NCI-H2171 (cell line): ENCODE data around the gene MRPL48.
"Not testable (repeated sequence)": the region's sequence is repeated elsewhere in the genome, so short reads cannot be mapped to it uniquely, and the experiment has no call there.

Source experiments
- DNase-seq: peaks from one replicate; lab custom pipeline; 2025; lab: John Stamatoyannopoulos, UW

The MRPL48 gene

DNA sequence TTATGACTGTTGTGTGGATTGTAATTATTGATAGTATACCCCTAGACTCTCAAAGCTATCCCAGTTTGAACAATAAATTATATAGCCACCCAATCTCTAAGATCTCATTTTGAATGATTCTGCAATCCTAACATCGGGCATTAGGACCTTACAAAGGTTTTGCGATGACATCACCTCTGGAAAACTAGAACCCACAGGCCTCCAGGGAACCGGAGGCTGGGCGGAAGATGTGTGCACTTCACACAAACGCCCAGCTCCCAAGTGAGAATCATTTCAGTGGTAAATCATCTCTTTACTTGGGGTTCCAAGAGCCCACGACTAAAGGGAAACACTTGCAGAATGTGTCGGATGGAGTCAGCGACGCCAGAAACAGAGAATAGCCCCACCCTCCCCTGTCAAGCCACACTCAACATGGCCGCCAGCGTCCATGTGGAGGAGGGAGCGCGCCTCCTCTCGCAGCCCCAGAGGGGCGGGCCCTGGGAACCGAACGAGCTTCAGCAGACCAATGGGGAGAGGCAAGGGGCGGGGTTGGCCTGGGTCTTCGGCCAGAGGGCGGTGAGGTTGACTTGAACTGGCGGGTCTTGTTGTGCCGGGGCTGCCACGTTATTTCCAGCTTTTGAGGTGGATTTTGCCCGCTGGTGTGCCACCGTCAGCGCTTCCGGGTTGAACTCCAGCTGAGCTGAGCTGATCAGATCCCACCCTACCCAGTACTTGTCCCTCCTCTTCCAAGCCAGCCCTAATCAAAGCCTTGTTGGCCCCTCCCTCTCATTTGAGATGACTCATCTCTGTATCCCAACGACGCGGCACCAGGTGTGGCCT lies 8.4 kb upstream of the MRPL48 start:
- DNase-seq, result peak; percentile 100

DNA sequence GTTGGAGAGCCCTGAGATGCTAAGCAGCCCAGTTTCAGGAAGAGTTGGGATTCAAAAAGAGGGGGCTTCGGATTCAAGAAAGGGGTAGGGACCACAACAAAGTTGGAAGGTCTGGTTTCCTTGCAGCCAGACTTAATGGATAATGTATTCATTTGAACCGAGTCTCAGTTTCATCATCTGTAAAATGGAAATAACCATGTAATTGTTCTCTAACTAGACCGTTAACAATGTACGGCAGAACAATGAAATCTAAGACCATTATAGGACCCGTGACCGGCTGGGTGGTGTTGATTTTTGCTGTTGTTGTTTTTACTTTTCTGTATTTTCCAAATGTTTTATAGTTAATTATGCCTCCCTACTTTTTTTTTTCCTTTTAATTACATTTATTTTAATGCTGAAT lies 6.4 kb upstream of the MRPL48 start:
- no peak for DNase-seq

DNA sequence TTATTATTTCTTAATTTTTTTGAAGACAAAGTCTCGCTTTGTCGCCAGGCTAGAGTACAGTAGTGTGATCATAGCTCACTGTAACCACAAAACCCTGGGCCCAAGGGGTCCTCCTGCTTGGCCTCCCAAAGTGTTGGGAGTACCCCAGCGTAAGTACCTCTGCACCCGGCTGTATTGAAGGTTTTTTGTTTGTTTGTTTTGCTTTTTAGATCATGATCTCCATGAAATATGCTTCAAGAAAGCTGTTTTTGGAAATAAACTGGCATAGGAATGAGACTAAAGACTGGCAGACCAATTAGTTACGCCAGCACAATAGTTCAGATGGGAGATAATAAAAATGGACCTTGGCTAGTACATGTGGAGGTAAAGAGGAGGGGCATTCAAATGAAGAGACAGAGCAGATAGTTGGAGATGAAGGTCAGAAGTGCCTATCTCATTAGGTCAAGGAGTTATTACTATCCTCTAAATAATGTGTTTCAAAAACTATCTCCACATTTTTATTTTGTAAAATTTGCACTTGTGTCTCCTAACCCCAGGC lies 4.1 kb upstream of the MRPL48 start:
- no peak for DNase-seq

DNA sequence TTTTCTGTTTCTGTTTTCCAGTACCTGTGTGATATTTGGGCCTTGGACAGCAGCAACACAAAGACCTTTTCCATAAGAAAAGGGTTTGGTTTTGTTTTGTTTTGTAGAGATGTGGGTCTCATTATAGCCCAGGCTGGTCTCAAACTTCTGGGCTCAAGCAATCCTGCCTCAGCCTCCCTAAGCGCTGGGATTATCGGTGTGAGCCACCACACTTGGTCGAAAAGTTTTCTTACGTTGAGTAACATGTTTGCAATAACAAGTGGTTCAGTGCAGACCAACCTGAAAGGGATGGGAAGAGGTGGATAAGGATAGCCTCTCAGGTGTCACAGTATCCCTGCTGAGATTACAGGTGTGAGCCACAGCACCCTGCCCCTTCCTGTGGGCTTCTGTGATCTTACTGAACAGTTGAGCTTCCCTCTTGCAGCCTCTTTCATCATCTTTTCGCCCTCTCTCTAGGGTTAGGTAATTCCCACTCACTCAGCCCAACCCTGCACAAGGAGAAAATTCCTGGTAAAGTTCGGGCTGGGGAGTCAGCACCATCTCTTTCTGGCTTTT lies 3.5 kb upstream of the MRPL48 start:
- DNase-seq, result no peak

DNA sequence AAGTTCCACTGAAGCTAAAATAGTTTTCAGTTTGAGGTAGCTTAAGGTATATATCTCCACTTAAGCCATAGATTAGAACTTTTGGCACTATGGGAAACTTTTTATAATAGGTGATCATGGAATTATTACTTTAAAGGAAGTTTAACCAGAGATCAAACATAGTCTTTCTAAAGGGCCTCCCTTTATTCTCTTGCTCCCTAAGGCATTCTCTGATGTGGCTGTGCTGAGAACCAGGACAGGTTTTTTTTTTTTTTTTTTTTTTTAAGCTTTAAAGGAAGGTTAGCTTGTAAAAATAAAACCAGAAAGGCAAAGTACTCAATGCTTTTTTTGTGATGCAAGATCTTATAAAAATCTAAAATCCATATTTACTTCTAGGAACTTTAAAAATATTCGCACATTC lies 2.9 kb upstream of the MRPL48 start:
- no peak for DNase-seq

DNA sequence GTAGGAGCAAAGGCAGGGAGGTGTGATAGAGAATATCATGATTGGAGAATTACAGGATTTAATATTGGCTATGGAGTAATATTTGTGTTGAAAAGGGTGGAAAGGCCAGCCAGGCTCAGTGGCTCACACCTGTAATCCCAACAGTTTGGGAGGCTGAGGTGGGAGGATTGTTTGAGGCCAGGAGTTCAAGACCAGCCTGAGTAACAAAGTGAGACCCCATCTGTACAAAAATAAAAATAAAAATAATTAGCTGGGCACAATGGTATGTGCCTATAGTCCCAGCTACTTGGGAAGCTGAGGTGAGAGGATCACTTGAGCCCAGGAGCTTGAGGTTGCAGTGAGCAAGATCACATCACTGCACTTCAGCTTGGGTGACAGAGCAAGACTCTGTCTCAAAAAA lies 2.2 kb upstream of the MRPL48 start:
- DNase-seq, result not testable (repeated sequence)

DNA sequence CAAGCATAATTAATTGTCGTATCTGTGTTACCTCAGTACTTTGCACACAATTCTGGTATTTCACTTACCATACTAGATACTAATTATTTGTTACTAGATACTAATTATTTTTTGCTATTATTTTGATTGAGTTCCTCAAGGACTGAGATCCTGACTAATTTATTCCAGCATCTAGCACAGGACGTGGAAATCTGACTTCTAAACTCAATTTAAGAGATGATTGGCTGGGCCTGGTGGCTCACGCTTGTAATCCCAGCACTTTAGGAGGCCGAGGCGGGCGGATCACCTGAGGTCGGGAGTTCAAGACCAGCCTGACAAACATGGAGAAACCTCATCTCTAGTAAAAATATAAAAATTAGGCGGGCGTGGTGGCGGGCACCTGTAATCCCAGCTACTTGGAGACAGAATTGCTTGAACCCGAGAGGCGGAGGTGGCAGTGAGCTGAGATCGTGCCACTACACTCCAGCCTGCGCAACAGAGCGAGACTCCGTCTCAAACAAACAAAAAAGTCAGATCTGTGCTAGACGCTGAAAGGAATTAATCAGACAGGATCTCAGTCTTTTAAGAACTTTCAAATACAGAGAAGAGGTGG lies 527 bp upstream of the MRPL48 start:
- DNase-seq, result no peak

DNA sequence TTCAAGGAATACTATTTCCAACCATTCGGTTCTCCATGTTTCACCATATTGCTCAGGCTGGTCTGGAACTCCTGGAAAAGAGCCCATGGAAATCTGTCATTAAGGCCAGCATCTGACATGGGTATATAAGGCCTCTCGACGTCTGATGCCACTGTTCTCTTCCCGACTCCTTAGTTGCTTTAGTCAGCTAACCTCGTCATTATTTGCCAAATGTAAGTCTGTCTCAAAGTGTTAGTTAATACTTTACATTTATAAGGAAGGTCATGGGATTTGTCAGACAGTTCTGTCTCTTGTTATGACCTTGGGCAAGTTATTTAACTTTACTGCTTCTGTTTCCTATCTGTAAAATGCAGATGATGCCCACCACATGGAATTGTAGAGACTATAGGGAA lies 1.6 kb downstream of the MRPL48 start:
- DNase-seq, result no peak

DNA sequence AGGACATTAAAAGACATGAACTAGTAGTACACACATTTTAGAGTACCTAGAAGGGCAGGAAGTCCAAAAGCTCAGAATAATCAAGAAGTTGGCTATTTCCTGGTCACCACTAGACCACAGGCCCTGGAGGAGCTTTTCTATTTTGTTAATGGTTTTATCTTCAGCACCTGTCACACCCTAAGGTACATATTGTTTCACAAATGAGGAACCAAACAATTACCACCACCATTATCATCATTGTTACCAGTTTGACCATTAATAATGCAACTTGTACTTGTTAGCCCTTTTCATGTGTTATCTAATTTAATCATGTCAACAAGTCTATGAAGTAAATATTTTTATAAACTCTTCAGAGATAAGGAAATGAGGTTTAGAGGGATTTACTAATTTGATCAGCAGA lies 4.9 kb downstream of the MRPL48 start:
- DNase-seq, result no peak

DNA sequence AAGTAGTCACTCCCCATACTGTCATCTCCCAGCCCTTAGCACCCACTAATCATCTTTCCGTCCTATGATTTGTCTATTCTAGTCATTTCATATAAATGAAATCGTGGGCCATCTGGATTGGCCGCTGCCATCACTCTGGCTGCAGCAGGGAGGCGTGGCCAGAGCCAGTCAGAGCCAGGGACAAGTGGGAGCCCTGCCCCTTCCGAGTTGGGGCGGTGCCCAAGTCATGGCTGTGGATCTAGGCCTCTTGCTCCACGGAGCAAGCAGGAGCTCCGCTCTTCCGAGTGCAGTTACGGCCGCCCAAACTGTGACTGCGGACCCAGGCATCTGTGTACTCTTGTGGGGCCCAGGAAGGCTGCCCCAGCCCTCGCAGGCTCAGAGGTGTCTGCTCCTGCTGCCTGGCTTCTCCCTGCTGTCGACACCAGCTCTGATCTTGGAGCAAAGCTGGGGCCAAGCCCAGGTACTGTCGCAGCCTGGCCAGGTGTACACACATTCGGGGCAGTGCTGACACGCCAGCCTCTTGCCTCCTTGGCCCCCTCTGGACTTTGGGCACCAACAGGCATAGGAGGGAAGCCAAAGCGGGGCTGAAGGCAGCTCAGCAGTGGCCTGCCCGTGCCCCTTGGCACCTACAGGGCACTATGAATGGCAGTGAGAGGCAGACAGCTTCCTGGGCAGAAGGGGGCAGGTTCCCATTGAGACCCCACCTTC lies 8.4 kb downstream of the MRPL48 start:
- no peak for DNase-seq

DNA sequence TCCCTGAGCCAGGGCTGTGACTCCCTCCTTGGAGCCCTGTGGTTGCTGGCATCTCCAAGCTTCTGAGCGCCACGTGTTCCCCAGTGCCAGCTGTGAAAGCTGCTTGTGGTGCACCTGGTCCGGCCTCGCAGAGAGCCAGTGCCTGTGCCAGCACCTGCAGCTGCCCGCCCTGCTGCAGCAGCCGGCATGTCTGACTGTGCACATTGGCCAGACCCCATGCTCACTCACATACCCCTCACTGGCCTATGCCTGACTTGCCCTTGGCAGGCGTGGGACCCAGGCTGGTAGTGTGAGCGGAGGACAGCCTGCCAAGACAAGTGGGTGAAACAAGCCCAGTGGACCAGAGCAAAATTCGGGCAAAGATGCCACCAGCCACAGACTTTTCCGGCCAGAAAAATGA lies 9.8 kb downstream of the MRPL48 start:
- no peak for DNase-seq

DNA sequence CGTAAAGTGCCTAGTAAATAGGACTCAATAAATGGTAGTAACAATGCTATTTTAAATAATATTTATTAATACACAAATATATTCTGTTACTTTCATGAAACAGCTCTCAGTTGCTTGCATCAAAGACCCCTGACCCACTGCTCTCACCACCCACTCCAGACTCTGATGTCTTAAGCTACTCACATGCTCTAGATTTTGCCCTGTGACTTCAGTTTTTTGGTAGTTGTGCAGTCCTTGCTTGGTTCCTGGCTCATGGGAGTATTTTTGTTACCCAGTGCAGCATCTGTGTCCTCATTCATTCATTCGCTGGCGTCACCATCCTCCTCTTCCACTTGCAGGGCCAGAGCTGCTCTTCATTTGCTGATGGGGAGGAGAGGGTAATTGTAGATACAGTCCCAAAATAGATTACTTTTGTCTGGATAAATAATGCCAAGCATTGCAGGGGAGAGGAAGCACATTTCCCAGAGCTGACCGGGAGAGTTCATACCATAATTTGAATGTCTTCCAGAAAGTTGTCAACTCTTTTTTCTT lies 12.7 kb downstream of the MRPL48 start:
- no peak for DNase-seq

DNA sequence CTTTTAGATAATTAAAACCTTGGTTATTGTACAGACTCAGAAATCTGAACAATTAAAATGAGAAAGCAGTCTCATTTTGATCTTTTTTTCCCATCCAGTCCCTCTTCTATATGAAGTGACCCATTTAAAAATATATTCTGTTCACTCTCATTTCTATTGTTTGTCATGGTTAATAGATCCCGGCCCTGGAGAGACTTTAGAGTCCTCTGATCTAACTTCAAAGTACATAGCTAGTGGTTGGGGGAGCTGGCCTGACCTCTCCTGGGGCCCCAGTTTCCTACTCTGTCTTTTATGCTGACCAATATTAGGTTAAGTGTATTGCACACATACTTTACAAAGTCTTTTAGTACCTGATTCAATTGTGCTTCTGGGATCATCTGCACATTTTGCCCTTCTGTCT lies 13.5 kb downstream of the MRPL48 start:
- no peak for DNase-seq

DNA sequence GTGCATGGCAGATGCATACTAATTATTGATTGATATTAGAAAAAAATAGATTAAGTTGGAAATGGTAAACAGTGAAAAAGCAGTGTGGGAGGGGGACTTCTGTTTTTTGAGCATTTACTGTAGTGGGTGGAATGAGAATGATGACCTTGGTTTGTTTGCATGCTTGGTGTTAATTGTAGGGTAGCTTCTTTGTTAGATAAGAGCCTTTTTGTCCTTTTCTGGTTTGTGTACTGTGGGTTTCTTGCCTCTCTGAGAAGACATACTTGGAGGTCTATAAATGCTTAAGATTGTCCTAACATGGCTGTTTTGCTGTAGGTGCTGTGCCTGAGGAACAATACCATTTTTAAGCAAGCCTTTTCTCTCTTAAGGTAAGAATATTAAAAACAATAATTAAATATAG lies 17.0 kb downstream of the MRPL48 start:
- no peak for DNase-seq

DNA sequence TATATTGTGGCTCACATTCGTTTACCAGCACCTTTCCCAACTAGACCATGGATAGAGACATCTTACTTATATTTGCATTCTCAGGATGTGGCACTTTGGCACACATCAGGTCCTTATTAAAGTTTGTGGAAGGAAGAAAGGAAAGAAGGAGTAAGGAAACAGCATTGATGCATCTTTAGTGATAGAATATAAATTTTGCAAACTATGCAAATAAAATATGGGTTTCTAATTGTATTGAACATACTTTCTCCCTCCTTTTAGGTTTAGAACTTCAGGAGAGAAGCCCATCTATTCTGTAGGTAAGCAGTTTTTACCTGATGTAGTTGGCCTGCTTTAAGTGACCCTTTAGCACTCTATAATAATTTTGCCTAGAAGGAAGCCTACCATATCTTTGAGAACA lies 20.4 kb downstream of the MRPL48 start:
- DNase-seq, result no peak

DNA sequence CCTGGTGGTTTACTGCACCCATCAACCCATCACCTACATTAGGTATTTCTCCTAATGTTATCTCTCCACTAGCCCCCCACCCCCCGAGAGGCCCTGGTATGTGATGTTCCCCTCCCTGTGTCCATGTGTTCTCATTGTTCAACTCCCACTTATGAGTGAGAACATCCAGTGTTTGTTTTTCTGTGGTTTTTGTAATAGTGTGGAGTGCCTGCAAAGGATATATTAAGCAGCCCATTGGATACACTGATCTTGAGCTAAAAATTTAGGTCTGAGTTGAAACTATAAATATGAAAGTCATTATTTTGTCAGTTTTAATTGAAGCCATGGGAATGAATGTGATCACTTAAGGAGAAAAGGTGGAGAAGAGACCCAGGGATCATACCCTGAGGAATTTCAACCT lies 23.0 kb downstream of the MRPL48 start:
- no peak for DNase-seq

DNA sequence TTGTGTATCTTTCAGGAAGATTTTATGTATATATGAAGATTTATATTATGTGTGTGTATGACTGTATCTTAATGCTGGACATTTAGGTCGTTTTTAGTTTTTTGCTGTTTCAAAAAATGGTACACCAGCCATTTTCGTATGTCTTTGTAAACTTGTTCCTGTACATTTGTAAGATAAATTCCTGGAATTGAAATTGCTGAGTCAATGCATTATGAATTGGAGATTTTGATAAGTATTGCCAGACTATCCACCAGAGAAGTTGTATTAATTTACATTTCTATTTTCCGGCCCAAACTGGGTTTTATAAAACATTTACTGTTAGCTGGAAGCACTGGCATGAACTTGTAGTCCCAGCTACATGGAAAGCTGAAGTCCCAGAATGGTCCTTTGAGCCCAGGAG lies 24.6 kb downstream of the MRPL48 start:
- DNase-seq, result no peak

DNA sequence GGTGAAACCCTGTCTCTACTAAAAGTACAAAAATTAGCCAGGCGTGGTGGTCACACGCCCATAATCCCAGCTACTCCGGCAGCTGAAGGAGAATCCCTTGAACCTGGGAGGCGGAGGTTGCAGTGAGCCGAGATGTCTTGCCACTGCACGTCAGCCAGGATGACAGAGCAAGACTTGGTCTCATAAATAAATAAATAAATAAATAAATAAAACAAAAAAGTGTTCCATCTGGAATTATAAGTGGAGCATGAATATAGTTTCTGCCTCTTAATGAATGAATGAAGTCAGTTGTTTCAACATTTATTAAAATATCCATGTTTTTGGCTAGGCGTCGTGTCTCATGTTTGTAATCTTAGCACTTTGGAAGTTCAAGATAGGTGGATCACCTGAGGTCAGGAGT lies 27.1 kb downstream of the MRPL48 start:
- DNase-seq, result no peak

DNA sequence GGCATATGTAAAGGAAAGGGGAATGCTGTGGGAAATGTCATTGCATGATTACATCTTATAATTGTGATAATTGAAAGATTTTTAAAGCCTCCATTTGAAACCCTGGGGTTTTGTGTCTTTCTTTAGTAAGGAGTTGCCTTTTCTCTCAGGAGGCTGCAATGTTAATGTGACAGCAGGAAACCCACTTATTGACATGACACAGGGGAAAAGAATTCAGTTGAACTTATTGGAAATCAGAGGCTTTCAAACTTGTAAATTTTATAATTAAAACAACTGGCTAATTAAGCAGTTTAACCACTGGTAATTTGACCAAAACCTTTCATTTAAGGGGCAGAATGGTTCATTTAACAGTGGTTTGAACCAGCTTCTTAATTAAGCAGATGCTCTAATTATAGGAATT lies 31.2 kb downstream of the MRPL48 start:
- no peak for DNase-seq

DNA sequence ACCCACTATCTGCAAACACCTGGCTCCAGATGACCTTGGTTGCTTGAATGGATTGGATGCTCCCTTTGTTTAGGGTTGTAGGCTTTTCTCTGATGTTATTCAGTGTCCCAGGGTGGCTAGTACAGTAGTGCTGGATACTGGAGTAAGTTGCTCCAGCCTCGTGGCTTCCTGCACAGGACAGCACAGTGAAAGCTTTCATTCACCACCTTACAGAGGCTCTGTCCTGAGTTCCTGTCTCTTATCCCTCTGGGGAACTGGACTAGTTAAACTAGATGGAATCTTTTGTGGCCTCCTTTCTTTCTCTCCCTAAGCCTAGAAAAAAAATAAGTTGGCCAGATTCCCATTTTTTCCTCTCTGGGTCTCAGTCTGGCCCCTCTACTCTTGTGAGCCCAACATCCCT lies 42.6 kb downstream of the MRPL48 start:
- no peak for DNase-seq

DNA sequence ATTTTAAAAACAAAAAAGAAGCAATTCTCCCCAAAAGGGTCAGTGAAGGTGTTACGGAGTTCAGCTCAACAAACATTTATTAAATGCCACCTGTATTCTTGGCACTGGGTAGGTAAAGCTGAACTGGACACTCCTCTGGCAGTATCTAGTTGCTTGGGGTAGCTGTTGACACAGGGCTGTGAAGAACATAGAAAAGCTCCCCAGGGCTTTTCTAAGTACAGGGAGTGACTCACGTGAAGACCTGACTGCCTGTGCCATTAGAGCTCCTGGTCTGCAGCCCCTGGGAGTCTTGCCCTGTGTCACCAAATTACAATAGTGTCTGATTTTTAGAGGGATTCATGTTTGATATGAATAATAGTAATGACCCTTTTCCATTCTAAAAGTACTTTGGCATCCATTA lies 45.4 kb downstream of the MRPL48 start:
- no peak for DNase-seq

DNA sequence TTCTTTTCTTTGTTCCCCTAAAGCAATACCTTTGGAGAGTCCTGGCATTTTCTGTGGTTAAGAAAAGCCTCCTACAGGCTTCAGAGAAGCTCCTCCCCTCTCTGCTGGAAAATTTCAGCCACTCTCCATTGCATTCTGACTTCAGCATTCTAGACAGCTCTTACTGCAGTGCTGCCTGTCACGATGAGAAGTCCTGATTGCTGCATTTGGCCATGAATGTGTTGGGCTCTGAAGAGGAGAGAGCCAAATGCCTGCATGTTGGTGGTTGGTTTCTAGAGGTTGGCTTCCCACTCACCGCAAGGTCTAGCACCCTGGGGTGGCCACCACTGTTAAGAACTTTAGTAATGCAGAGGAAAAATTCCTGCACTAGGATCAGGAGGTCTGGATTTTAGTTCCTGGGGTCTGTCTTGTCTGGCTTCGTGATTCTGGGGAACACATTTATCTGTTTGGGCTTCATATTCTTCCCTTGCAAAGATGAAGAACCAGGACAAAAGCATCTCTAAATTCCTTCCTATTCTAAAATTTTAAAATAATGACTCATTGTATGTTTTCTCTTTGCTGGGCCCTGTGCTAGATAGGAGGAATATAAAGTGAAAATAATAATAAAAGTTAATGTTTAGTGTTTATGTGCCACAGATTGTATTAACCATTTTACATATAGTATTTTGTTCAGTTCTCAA lies 50.9 kb downstream of the MRPL48 start:
- no peak for DNase-seq
